Heart right ventricle (tissue), 16 donors: ENCODE measurements around the gene RDX. TPM values are rescaled to one million over a fixed set of nuclear protein-coding genes. Genes with fewer than 3 reads are reported as not detected.
"Not testable (repeated sequence)": the region's sequence is repeated elsewhere in the genome, so short reads cannot be mapped to it uniquely, and the experiment has no call there.

Experiments used
- ATAC-seq, 8 donors: fragments of 200-7000 bp; cut with Tn5 transposase; one replicate each; pipeline ENCODE4 v1.9.1; 2020; ENCODE audit warnings: mild to moderate bottlenecking in 8 of 8, moderate library complexity in 8 of 8, moderate number of reproducible peaks in 1 of 8
- DNase-seq, 2 donors: peaks; one replicate each; pipeline ENCODE4 v3.0.0-alpha.2; 2020
- H3K27ac ChIP-seq, 10 donors: fragments of 200-600 bp; sonication (generic) in 2 of 10; one replicate each; pipeline versions ENCODE4 v1.5.0 to v1.8.0; 2020 to 2022; ENCODE audit warnings: mild to moderate bottlenecking in 3 of 10
- H3K27me3 ChIP-seq, 7 donors: fragments of 200-600 bp; one replicate each; pipeline ENCODE4 v1.8.0; 2021 to 2022; ENCODE audit warnings: mild to moderate bottlenecking in 2 of 7
- H3K36me3 ChIP-seq, 9 donors: fragments of 200-600 bp; sonication (generic) in 1 of 9; one replicate each; pipeline versions ENCODE4 v1.5.0 to v1.8.0; 2020 to 2022; ENCODE audit warnings: mild to moderate bottlenecking in 2 of 9
- H3K4me1 ChIP-seq, 9 donors: fragments of 200-600 bp; sonication (generic) in 1 of 9; one replicate each; pipeline versions ENCODE4 v1.5.0 to v1.8.0; 2020 to 2022; ENCODE audit warnings: mild to moderate bottlenecking in 4 of 9
- H3K4me3 ChIP-seq, 10 donors: fragments of 200-600 bp; sonication (generic) in 2 of 10; one replicate each; pipeline versions ENCODE4 v1.5.0 to v1.8.0; 2020 to 2022; ENCODE audit warnings: mild to moderate bottlenecking in 7 of 10, moderate library complexity in 2 of 10
- H3K9me3 ChIP-seq, 11 donors: fragments of 200-600 bp in 10 of 11; sonication (generic) in 2 of 11; one replicate each; pipeline versions ENCODE4 v1.5.0 to v1.8.0; 2013 to 2022; ENCODE audit warnings: mild to moderate bottlenecking in 2 of 11, control low read depth in 1 of 11, moderate library complexity in 1 of 11
- WGBS, 2 donors: extraction: QIAGEN DNeasy Blood & Tissue Kit; methylation state at CpG; one replicate each; pipeline ENCODE4 v1.1.7; 2013; ENCODE audit warnings: inconsistent platforms in 1 of 2; 5-methylcytosine and 5-hydroxymethylcytosine counted together
- intact Hi-C, 10 donors: fragments of 100-400 bp; cut with DNase I; formaldehyde crosslinking; loops; one replicate each; pipeline versions ENCODE4 v1.11.1 to v1.14.2; 2022
- polyA plus RNA-seq, 2 donors: library from polyadenylated mRNA; stranded (reverse); fragments of 200-250 nt; gene quantifications; one replicate each; pipeline ENCODE4 v1.2.3, GENCODE V29; 2013
- total RNA-seq, 10 donors: library from RNA; stranded (reverse); fragmentation: NEBNext Ultra II Directional in 3 of 10; extraction: Animal tissue kit (Norgen Biotek cat#: 25700) in 3 of 10; gene quantifications; one replicate each; pipeline versions ENCODE4 v1.2.1 to v1.2.4, GENCODE V29; 2021 to 2023
- TF ChIP-seq, protein P1 (sequence below), 9 donors: fragments of 200-600 bp; sonication (generic) in 2 of 9; IDR thresholded peaks; one replicate each; pipeline versions ENCODE4 v1.5.0 to v1.8.0; 2021 to 2022; ENCODE audit warnings: antibody characterized with exemption in 9 of 9, mild to moderate bottlenecking in 5 of 9, moderate library complexity in 1 of 9
- donor health status: Arrhythmogenic right ventricular cardiomyopathy.
- donor health status: ischemic (EF 13 %, LVEDD 7.1; RV severe dilation, severe dysfunction).
- donor health status: healthy with polysubstance abuse.
- donor health status: DM: no; HTN: yes; CAD: no.
- donor health status: DM: no; HTN: no; CAD: no.
- donor health status: ischemic (EF 25% LVEDD 6.9; RV normal size, moderate dysfunction).
- donor health status: ischemic (EF 25% LVEDD 5.7; RV mildly dilated, moderate dysfunction).
- donor health status: healthy.
- donor health status: DM: yes; HTN: yes; CAD: no.
- donor health status: Ischemic cardiomyopathy.
- donor health status: ischemic (EF 35%, LVEDD 5.7; RV mildly dilated, moderate dysfunction).
- donor health status: nonischemic (EF 11% LVEDD 7.7; RV severe dilation, severe dysfunction).
- donor health status: DM: yes; HTN: yes; CAD: no.
- donor health status: PGD.
- donor health status: ischemic (EF 29% LVEDD 5.4; RV normal size, mild dysfunction).
- donor health status: nonischemic (EF 23%, LVEDD 6.1; RV moderate dilation, normal function).

The RDX gene
- total and polyA plus RNA-seq, 12 donors: 28.2 to 140 (median 125) TPM

DNA sequence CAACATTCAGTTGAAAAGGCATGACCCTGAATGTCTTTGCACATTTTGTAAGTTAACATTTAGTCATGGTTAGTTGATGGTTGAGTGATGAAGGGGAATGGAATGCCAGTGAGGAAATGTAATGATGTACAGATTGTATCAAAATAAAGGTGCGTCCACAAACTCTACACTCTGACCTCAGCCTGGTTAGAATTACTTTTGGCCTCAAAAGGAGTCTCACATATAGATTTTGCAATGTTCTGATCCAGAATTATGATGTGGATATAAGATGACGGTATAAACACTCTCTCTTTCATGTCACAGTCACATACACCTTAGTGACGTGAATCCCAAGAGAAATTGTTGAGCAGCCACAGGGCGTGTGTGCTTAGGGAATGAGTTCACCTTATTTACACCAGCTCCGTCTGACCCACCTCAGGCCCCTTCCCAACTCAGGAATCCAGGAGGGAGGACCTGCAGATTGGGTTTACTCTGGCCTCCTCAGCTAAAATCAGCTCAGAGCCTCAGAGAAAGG lies 100.1 kb downstream of the RDX start:
- intact Hi-C loops: loop anchor here in 4 of 10 donors (2.0 to 10.0 kb wide), 4 partner anchors 179 to 1029 kb away; no protein-coding TSS in a partner anchor
- DNase-seq: no peak
- Histone ChIP-seq H3K9me3 (no peaks in the 10 kb centered on the region), H3K27me3 (no peaks in the 10 kb centered on the region), H3K4me3 (no peak overlapping the region), H3K4me1 (no peaks in the 10 kb centered on the region), H3K36me3 (no peaks in the 10 kb centered on the region), H3K27ac (no peak overlapping the region)
- ATAC-seq: no peak
- 96% methylated on average over 5 of the region's 5 CpGs for WGBS, 2 donors
- TF ChIP-seq, protein P1, sequence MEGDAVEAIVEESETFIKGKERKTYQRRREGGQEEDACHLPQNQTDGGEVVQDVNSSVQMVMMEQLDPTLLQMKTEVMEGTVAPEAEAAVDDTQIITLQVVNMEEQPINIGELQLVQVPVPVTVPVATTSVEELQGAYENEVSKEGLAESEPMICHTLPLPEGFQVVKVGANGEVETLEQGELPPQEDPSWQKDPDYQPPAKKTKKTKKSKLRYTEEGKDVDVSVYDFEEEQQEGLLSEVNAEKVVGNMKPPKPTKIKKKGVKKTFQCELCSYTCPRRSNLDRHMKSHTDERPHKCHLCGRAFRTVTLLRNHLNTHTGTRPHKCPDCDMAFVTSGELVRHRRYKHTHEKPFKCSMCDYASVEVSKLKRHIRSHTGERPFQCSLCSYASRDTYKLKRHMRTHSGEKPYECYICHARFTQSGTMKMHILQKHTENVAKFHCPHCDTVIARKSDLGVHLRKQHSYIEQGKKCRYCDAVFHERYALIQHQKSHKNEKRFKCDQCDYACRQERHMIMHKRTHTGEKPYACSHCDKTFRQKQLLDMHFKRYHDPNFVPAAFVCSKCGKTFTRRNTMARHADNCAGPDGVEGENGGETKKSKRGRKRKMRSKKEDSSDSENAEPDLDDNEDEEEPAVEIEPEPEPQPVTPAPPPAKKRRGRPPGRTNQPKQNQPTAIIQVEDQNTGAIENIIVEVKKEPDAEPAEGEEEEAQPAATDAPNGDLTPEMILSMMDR (IDR thresholded peaks at IDR 0.05): no peak

- not testable (repeated sequence) for H3K4me1 ChIP-seq, H3K9me3 ChIP-seq, DNase-seq, H3K27me3 ChIP-seq, H3K36me3 ChIP-seq, H3K4me3 ChIP-seq, ATAC-seq, H3K27ac ChIP-seq
- intact Hi-C loops: loop anchor here in 3 of 10 donors (10.0 kb wide), 3 partner anchors 239 to 1031 kb away; no protein-coding TSS in a partner anchor
- WGBS, 2 donors: 88 to 94% methylated on average over 10 of the region's 10 CpGs
These were observed 102.1 kb downstream of the RDX start for GRCh38 chr11:110194211-110194766.

GRCh38 chr11:110192604-110193282 lies 103.7 kb downstream of the RDX start:
- H3K27ac ChIP-seq, H3K9me3 ChIP-seq, H3K36me3 ChIP-seq, H3K4me1 ChIP-seq, H3K4me3 ChIP-seq, H3K27me3 ChIP-seq, DNase-seq, ATAC-seq: not testable (repeated sequence)
- intact Hi-C loops: loop anchor here in 3 of 10 donors (10.0 kb wide), 3 partner anchors 238 to 1032 kb away; no protein-coding TSS in a partner anchor
- 95 to 97% methylated on average over 4 of the region's 4 CpGs for WGBS, 2 donors

DNA sequence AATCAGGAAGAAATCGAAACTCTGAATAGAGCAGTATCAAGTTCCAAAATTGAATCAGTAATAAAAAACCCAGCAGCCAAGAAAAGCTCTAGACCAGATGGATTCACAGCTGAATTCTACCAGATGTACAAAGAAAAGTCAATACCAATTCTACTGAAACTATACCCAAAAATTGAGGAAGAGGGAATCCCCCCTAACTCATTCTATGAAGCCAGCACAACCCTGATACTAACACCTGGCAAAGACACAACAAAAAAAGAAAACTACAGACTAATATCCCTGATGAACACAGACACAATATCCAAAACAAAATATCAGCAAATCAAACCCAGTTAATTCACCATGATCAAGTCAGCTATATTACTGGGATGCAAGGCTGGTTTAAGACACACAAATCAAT lies 105.5 kb downstream of the RDX start:
- TF ChIP-seq, protein P1 (IDR thresholded peaks at IDR 0.05): no peak
- Histone ChIP-seq H3K27ac (no peak overlapping the region), H3K4me1 (no peaks in the 10 kb centered on the region), H3K36me3 (no peaks in the 10 kb centered on the region), H3K9me3 (no peaks in the 10 kb centered on the region), H3K4me3 (no peak overlapping the region), H3K27me3 (no peaks in the 10 kb centered on the region)
- 95 to 97% methylated on average over 1 of the region's 1 CpG for WGBS, 2 donors
- ATAC-seq (no peak), DNase-seq (no peak)
- intact Hi-C loops: loop anchor here in 3 of 10 donors (10.0 kb wide), 3 partner anchors 236 to 1034 kb away; no protein-coding TSS in a partner anchor

GRCh38 chr11:110187731-110188130 lies 108.7 kb downstream of the RDX start:
- Histone ChIP-seq H3K9me3 (no peaks in the 10 kb centered on the region), H3K27me3 (no peaks in the 10 kb centered on the region), H3K4me3 (no peak overlapping the region), H3K27ac (no peak overlapping the region), H3K36me3 (no peaks in the 10 kb centered on the region), H3K4me1 (no peaks in the 10 kb centered on the region)
- DNase-seq (no peak), ATAC-seq (no peak)
- intact Hi-C loops: no loop called here
- TF ChIP-seq, protein P1 (IDR thresholded peaks at IDR 0.05): no peak
- WGBS, 2 donors: 89 to 96% methylated on average over 6 of the region's 6 CpGs
